ENCODE data around the gene MYO1D. TPM values are rescaled to one million over a fixed set of nuclear protein-coding genes. Genes with fewer than 3 reads are reported as not detected.

MYO1D gene
- total RNA-seq, 1 donor from 2014 or later = 11.9 TPM

GRCh38 chr17:32558326-32558955 is 318.5 kb downstream of the MYO1D start:
- Mint-ChIP-seq H3K4me1 (peaks cover 11% of the 10 kb centered on the region), H3K4me3 (no peak overlapping the region), H3K27ac (ENCODE audit: unreplicated experiment) (peak overlapping the region; percentile 57), H3K27me3 (ENCODE audit: low read depth) (no peaks in the 10 kb centered on the region), H3K9me3 (no peaks in the 10 kb centered on the region), H3K36me3 (ENCODE audit: low read depth) (no peaks in the 10 kb centered on the region)
- DNase-seq (ENCODE audit: low read depth, low spot score) = no peak
- TF ChIP-seq CTCF (conservative IDR thresholded peaks at IDR 0.05) = no peak

- Mint-ChIP-seq H3K4me1 (peaks cover 21% of the 10 kb centered on the region), H3K4me3 (no peak overlapping the region), H3K27me3 (ENCODE audit: low read depth) (no peaks in the 10 kb centered on the region), H3K27ac (ENCODE audit: unreplicated experiment) (peak overlapping the region; percentile 38), H3K9me3 (no peaks in the 10 kb centered on the region), H3K36me3 (ENCODE audit: low read depth) (no peaks in the 10 kb centered on the region)
- TF ChIP-seq CTCF (conservative IDR thresholded peaks at IDR 0.05) = no peak
- DNase-seq (ENCODE audit: low read depth, low spot score) = no peak
These were observed 321.2 kb downstream of the MYO1D start for GRCh38 chr17:32555611-32556310.

- Mint-ChIP-seq H3K4me1 (peaks cover 13% of the 10 kb centered on the region), H3K36me3 (ENCODE audit: low read depth) (no peaks in the 10 kb centered on the region), H3K4me3 (no peak overlapping the region), H3K27ac (ENCODE audit: unreplicated experiment) (peak overlapping the region; percentile 24), H3K27me3 (ENCODE audit: low read depth) (no peaks in the 10 kb centered on the region), H3K9me3 (no peaks in the 10 kb centered on the region)
- no peak for TF ChIP-seq CTCF (conservative IDR thresholded peaks at IDR 0.05)
- DNase-seq (ENCODE audit: low read depth, low spot score) = no peak
These were observed 323.8 kb downstream of the MYO1D start for GRCh38 chr17:32553168-32553567.

GRCh38 chr17:32552280-32552679 is 324.6 kb downstream of the MYO1D start:
- no peak for DNase-seq (ENCODE audit: low read depth, low spot score)
- TF ChIP-seq CTCF (conservative IDR thresholded peaks at IDR 0.05) = no peak
- Mint-ChIP-seq H3K4me1 (peaks cover 10% of the 10 kb centered on the region), H3K36me3 (ENCODE audit: low read depth) (no peaks in the 10 kb centered on the region), H3K27ac (ENCODE audit: unreplicated experiment) (no peak overlapping the region), H3K9me3 (no peaks in the 10 kb centered on the region), H3K4me3 (no peak overlapping the region), H3K27me3 (ENCODE audit: low read depth) (no peaks in the 10 kb centered on the region)

- H3K4me1 Mint-ChIP-seq = peaks cover 18% of the 10 kb centered on the region
- H3K4me3 Mint-ChIP-seq = no peak overlapping the region
- H3K36me3 Mint-ChIP-seq (ENCODE audit: low read depth) = no peaks in the 10 kb centered on the region
- no peak for DNase-seq (ENCODE audit: low read depth, low spot score)
- no peak overlapping the region for H3K27ac Mint-ChIP-seq (ENCODE audit: unreplicated experiment)
- no peaks in the 10 kb centered on the region for H3K9me3 Mint-ChIP-seq
- no peak for TF ChIP-seq CTCF (conservative IDR thresholded peaks at IDR 0.05)
- H3K27me3 Mint-ChIP-seq (ENCODE audit: low read depth) = no peaks in the 10 kb centered on the region
These were observed 325.6 kb downstream of the MYO1D start for GRCh38 chr17:32551186-32551955.
